Activated CD4-positive, alpha-beta T cell treated with anti-CD3 and anti-CD28 coated beads, Interleukin-2, Interleukin-6, amounts not matched to agents 100 ng/mL and 50 ng/mL, durations not matched to agents 16 hours and 8 hours (primary cell): Measurements from ENCODE around the gene SUV39H2.
"Not testable (repeated sequence)": the region's sequence is repeated elsewhere in the genome, so short reads cannot be mapped to it uniquely, and the experiment has no call there.

Experiments
- DNase-seq: peaks from one replicate; pipeline ENCODE4 v3.0.0-alpha.2; 2020

SUV39H2 gene

DNA sequence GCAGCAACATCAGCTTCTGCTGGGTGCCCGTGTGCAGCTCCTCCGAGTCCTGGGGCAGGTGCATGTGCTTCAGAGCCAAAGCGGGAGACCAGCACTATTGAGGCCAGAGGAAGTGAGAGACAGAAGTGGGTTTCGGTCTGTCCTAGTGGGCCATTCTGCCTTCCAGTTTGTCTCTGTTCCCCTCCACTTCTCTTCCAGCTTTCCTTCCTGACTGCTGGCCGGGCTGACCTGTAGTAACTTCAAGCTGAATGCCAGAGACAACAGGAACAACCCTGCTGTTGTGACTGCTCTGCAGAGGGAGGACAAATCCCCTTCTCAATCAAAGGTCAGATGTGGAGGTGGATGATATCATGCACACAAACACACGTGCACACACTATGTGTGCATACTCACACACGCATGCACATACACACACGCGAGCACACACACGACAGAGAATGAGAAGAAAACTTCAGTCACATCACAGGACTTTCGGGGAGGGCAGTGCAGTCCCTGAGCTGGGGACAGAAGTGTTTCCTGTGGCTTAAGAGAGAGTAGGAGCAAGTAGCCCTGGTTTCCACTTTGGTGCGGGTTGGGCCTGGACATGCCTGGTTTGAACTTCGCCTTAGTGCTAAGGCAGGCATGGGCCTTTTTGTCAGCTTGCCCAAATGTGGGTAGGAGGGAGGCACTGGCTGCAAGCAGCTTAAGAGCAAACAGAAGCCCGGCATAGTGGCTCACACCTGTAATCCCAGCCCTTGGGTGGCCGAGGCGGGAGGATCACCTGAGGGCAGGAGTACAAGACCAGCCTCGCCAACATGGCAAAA, 63.7 kb downstream of the SUV39H2 start:
- DNase-seq = not testable (repeated sequence)

DNA sequence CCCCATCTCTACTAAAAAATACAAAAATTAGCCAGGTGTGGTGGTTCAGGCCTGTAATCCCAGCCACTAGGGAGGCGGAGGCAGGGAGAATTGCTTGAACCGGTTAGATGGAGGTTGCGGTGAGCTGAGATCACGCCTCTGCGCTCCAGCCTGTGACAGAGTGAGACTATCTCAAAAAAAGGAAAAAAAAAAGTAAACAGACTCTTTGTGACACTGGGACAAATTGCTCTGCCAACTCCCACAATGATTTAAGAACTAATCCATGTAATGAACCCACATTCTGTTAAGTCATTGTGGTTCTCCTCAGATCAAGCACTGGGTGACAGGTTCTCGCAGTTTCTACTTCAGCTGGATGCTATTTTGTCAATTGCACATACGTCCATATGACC, 64.3 kb downstream of the SUV39H2 start:
- not testable (repeated sequence) for DNase-seq

DNA sequence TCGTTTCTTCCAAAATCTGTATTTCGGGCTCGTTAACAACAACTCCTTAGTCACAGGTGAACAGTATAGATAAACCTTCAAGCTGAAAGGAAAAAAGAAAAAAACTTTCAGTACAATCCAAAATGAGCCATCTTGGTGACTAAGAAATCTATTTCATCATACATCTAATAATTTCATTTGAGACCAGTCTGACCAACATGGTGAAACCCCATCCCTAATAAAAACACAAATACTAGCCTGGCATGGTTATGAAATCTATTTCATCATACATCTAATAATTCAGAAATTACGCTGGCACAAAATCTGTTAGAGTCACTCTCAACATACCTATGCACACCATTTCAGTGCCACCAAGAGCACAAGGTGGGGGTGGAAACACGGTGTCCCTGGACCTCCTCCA, 66.4 kb downstream of the SUV39H2 start:
- DNase-seq = no peak

DNA sequence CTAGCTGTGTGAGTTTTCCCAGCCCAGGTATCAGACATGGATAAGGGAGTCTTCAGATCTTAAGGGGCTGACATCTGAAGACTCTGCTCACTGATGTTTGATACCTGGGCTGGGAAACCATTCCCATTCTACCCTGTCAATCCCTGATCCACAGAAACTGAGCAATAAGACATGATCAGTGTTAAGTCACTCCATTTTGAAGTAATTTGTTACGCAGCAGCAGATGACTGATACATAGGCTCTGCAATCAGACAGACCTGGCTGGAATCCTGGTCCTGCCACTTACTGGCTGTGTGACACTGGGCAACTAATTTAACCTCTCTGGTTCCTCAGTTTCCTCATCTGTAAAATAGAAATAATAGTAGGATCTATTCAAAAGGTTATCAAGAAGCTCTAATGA, 68.6 kb downstream of the SUV39H2 start:
- no peak for DNase-seq

DNA sequence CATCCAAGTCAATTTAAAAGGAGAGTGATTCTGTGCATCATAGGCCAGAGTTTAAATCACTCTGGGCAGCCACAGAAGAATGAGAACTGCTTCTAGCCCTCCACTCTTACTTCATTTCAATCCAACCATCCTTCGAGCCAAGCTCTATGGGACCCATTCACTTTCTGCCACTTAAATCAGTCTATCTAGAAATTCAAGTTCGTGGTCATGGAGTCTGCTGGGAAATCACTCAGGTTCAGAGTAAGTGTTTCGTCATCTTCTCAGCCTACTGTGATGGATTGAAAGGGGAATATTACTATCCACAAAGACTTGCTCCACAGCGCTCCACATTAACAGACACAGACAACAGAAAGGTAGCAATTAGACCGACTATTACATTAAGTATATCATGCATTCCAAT, 70.6 kb downstream of the SUV39H2 start:
- DNase-seq = no peak

DNA sequence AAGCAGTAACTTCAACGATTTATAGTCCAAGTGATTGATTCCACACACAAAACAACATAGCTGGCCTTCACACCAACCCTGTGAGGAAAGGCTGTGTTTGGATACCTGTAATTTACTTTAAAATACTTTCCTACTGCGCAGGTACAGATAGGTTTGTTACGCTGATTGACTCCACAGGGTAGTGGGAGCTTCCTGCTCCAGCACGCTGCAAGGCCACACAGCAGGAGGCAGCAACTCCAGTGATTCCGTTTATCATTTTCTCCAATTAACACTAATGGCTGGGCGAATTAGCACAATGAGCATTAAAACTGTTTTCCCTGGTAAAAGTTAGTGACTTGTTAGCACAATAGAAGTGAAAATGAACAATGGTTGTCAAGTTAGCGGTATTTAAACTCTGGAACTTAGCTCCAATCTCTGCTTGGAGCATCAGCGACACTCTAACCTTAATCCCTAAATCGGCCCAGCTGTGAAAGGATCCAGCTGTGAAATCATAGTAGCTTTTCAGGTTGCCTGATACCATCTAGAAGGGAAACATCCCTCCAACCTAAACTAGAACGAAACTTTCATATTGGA, 74.3 kb downstream of the SUV39H2 start:
- no peak for DNase-seq

DNA sequence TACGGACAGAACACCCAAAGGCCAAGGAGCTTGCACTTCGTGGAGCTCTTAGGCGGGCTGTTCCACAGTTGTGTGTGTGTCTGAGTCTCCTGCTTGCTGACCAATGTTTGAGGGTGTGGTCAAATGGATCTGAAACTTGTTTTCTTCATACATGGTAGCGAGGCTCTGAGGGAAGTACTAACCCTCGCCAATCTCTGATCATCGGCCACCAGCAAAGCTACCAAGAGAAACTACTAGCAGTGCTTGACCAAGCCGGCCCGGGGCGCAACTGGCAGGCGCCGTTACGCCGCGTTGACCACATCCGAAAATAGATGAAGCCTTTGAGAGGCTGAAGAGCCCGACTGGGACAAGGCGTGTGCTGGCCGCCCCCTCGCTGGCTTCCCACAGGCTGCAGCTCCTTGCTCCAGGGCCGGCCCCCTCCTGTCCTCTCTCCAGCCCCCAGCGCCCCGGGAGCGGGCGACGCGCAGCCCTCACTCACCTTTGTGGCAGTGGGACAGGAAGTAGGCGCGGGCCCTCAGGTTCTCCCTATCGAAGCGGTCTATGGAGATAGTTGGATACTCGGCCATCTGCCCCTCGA, 74.8 kb downstream of the SUV39H2 start:
- peak; percentile 37 for DNase-seq
